ENCODE measurements around the gene FAM3B. TPM values are rescaled to one million over a fixed set of nuclear protein-coding genes. Genes with fewer than 3 reads are reported as not detected.
A peak's percentile ranks its signal among the peaks of the same experiment; 100 is the strongest.

The FAM3B gene
- total RNA-seq, 5 donors from 2014 or later (not counting 1 experiment from before 2014, with no cell fraction given): not detected

DNA sequence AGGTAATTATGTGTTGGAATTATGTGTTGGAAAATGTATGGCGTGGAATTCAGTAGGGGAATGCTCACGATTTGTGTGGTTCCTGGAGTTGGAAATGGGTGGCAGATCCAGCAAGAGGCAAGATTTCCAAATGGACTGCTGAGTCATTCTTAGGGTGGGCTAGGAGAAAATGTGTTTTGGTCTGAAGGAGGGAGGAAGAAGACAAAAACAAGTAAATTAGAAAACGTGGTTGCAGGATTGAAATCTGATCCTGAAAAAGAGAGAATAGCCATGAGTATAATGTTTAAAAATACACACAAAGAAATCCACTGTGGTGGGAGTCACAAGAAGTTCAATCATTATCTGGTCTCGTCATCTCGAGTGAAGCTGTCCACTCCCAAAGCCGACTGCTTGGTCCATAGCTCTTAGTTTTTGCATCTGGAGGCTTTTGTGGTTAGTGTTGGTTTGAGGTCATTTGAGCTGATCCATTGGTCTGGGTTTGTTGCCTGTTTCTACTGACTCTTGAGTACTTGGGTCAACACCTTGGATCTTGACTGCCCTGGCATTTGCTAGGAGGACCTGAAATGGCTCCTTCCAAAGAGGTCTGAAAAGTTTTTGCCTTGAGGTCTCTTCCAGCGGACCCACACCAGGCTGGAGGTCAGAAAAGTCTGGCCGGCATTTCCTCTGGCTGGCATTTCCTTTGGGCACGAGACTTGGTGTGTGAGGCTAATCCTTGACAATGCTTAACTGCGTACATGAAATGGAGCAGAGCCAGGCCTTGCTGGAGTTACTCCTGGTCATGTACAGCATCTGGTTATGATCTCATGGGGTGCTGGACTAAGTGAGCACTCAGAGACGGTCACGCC, 54.5 kb downstream of the FAM3B start:
- Histone ChIP-seq H3K27me3 (replicated peaks in 1 of 2; ENCODE audit: control insufficient read depth in 2 of 2, extremely low read depth in 1 of 2, insufficient read depth in 2 of 2, low read length in 1 of 2) (no peaks in the 10 kb centered on the region), H3K9me3 (no peaks in the 10 kb centered on the region), H3K4me3 (ENCODE audit: control insufficient read depth in 1 of 2, extremely low read depth in 1 of 2, low read length in 1 of 2) (no peak overlapping the region), H3K27ac (ENCODE audit: low read length) (no peak overlapping the region), H3K4me1 (ENCODE audit: control insufficient read depth in 1 of 2, extremely low read depth in 1 of 2, insufficient read depth in 2 of 2, low read length in 2 of 2) (peaks cover 8 to 56% of the 10 kb centered on the region in 2 experiments), H3K36me3 (ENCODE audit: control insufficient read depth in 2 of 2, extremely low read depth in 1 of 2, insufficient read depth in 1 of 2, low read length in 1 of 2) (peaks cover 2 to 23% of the 10 kb centered on the region in 2 donors)
- Mint-ChIP-seq H3K9me3 (peaks cover 0 to 4% (median 0%) of the 10 kb centered on the region in 3 donors), H3K27me3 (no peaks in the 10 kb centered on the region), H3K36me3 (peaks cover 40% of the 10 kb centered on the region), H3K4me1 (peaks cover 75 to 85% (median 82%) of the 10 kb centered on the region in 3 donors), H3K4me3 (peak overlapping the region; percentile 82 to 94 (median 82)), H3K27ac (peak overlapping the region; percentile 94 to 96)
- DNase-seq (no peak), ATAC-seq (replicated peaks in 1 of 4) (no peak)
- WGBS (ENCODE audit: insufficient coverage): 88% methylated on average over 10 of the region's 12 CpGs
- CTCF ChIA-PET: interaction anchor here in 1 of 2 donors (0.6 to 1.4 kb wide), 3 partner anchors 8 to 52 kb away, joined by 3 to 5 read pairs (median 3); no protein-coding TSS in a partner anchor
- POLR2A ChIA-PET: interaction anchor here in 1 of 2 donors (0.6 kb wide), 1 partner anchor 397 kb away, joined by 3 read pairs; no protein-coding TSS in a partner anchor

DNA sequence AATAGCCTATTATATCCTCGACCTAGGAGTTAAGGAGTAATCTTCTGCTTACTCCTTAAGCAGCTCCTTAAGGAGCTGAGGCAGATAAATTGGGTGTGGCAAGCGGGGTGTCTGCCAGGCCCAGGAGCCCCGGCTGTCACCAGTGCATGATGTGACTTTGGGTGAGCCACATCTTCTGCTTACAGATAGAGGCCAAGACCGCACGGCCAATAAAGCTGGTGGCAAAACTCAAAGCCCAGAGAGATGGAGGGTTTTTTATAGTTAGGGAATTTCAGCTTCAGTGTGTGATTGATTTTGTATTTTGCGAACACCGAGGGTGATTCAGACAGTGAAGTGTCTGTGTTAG, 55.1 kb downstream of the FAM3B start:
- no peak overlapping the region for H3K27ac ChIP-seq (ENCODE audit: low read length)
- no peak for ATAC-seq (replicated peaks in 1 of 4)
- H3K4me1 Mint-ChIP-seq: peaks cover 69 to 79% (median 76%) of the 10 kb centered on the region in 3 donors
- peaks cover 8 to 56% of the 10 kb centered on the region in 2 experiments for H3K4me1 ChIP-seq (ENCODE audit: control insufficient read depth in 1 of 2, extremely low read depth in 1 of 2, insufficient read depth in 2 of 2, low read length in 2 of 2)
- H3K27ac Mint-ChIP-seq: peak overlapping the region in 1 of 2 donors; percentile 24
- 96% methylated on average over 5 of the region's 7 CpGs for WGBS (ENCODE audit: insufficient coverage)
- H3K27me3 Mint-ChIP-seq: no peaks in the 10 kb centered on the region
- no peaks in the 10 kb centered on the region for H3K27me3 ChIP-seq (replicated peaks in 1 of 2; ENCODE audit: control insufficient read depth in 2 of 2, extremely low read depth in 1 of 2, insufficient read depth in 2 of 2, low read length in 1 of 2)
- H3K9me3 ChIP-seq: no peaks in the 10 kb centered on the region
- peaks cover 2 to 28% of the 10 kb centered on the region in 2 donors for H3K36me3 ChIP-seq (ENCODE audit: control insufficient read depth in 2 of 2, extremely low read depth in 1 of 2, insufficient read depth in 1 of 2, low read length in 1 of 2)
- H3K9me3 Mint-ChIP-seq: peaks cover 0 to 4% (median 0%) of the 10 kb centered on the region in 3 donors
- H3K36me3 Mint-ChIP-seq: peaks cover 41% of the 10 kb centered on the region
- H3K4me3 ChIP-seq (ENCODE audit: control insufficient read depth in 1 of 2, extremely low read depth in 1 of 2, low read length in 1 of 2): no peak overlapping the region
- CTCF ChIA-PET: interaction anchor here in 1 of 2 donors (1.0 kb wide), 1 partner anchor 9 kb away, joined by 3 read pairs; no protein-coding TSS in a partner anchor
- POLR2A ChIA-PET: interaction anchor here in 1 of 2 donors (1.3 kb wide), 1 partner anchor 54 kb away, joined by 4 read pairs; the partner anchor contains the start of gene MX1
- DNase-seq: no peak
- peak overlapping the region in 2 of 3 donors; percentile 82 to 94 for H3K4me3 Mint-ChIP-seq

DNA sequence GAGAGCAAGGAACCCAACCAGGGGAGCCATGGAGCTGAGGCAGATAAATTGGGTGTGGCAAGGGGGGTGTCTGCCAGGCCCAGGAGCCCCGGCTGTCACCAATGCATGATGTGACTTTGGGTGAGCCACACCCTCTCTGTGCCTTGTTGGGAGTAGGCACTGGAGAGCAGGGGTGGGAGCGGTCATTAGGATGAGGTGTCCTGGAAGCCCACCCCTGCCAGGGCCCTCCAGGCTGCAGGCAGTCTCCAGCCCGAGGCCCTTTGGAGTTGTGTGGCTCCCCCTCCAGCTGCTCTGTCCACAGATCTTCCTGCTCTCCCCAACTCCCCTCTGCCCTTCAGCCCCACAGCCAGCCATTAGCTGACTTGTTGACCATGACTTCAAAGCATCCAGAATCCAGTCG, 56.7 kb downstream of the FAM3B start:
- no peaks in the 10 kb centered on the region for H3K9me3 ChIP-seq
- WGBS (ENCODE audit: insufficient coverage): 90% methylated on average over 2 of the region's 4 CpGs
- Mint-ChIP-seq H3K9me3 (peaks cover 0 to 4% (median 0%) of the 10 kb centered on the region in 3 donors), H3K27ac (no peak overlapping the region), H3K4me1 (peaks cover 63 to 64% (median 63%) of the 10 kb centered on the region in 3 donors), H3K27me3 (no peaks in the 10 kb centered on the region), H3K36me3 (peaks cover 46% of the 10 kb centered on the region), H3K4me3 (no peak overlapping the region)
- no peak for DNase-seq
- H3K4me1 ChIP-seq (ENCODE audit: control insufficient read depth in 1 of 2, extremely low read depth in 1 of 2, insufficient read depth in 2 of 2, low read length in 2 of 2): peaks cover 8 to 56% of the 10 kb centered on the region in 2 experiments
- no peaks in the 10 kb centered on the region for H3K27me3 ChIP-seq (replicated peaks in 1 of 2; ENCODE audit: control insufficient read depth in 2 of 2, extremely low read depth in 1 of 2, insufficient read depth in 2 of 2, low read length in 1 of 2)
- ChIA-PET POLR2A (interaction anchor here (0.6 to 1.3 kb wide), 3 partner anchors 27 to 64 kb away, joined by 4 to 8 read pairs (median 6); partner anchors contain the start of gene MX1 (in 1 of the 2)), CTCF (no interaction called here)
- no peak overlapping the region for H3K27ac ChIP-seq (ENCODE audit: low read length)
- no peak overlapping the region for H3K4me3 ChIP-seq (ENCODE audit: control insufficient read depth in 1 of 2, extremely low read depth in 1 of 2, low read length in 1 of 2)
- ATAC-seq (replicated peaks in 1 of 4): no peak
- peaks cover 7 to 31% of the 10 kb centered on the region in 2 donors for H3K36me3 ChIP-seq (ENCODE audit: control insufficient read depth in 2 of 2, extremely low read depth in 1 of 2, insufficient read depth in 1 of 2, low read length in 1 of 2)

DNA sequence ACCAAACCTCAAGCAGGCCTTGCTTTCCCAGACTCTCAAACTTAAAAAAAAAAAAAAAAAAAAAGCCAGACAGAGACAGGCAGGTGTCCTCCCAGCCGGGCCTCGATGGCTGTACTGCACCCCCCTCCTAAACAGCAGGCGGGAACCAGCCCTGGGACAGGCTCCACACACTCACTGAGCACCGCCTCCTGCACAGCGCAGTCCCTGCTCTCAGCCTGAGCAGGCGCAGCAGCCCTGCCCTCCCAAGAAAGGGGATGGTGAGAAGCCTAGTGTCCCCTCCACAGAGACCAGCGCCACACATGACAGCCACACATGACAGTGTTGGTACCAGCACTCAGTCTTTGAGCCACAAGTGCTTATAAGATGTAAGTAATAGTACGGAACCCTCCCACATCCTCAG, 57.2 kb downstream of the FAM3B start:
- DNase-seq (peak in 1 of 35 experiments; percentile 11), ATAC-seq (replicated peaks in 1 of 4) (no peak)
- Histone ChIP-seq H3K4me3 (ENCODE audit: control insufficient read depth in 1 of 2, extremely low read depth in 1 of 2, low read length in 1 of 2) (no peak overlapping the region), H3K9me3 (no peaks in the 10 kb centered on the region), H3K36me3 (ENCODE audit: control insufficient read depth in 2 of 2, extremely low read depth in 1 of 2, insufficient read depth in 1 of 2, low read length in 1 of 2) (peaks cover 7 to 35% of the 10 kb centered on the region in 2 donors), H3K27me3 (replicated peaks in 1 of 2; ENCODE audit: control insufficient read depth in 2 of 2, extremely low read depth in 1 of 2, insufficient read depth in 2 of 2, low read length in 1 of 2) (no peaks in the 10 kb centered on the region), H3K27ac (ENCODE audit: low read length) (no peak overlapping the region), H3K4me1 (ENCODE audit: control insufficient read depth in 1 of 2, extremely low read depth in 1 of 2, insufficient read depth in 2 of 2, low read length in 2 of 2) (peaks cover 8 to 53% of the 10 kb centered on the region in 2 experiments)
- WGBS (ENCODE audit: insufficient coverage): 100% methylated on average over 1 of the region's 8 CpGs
- Mint-ChIP-seq H3K4me1 (peaks cover 58 to 59% (median 58%) of the 10 kb centered on the region in 3 donors), H3K27ac (no peak overlapping the region), H3K9me3 (peaks cover 0 to 4% (median 0%) of the 10 kb centered on the region in 3 donors), H3K36me3 (peaks cover 46% of the 10 kb centered on the region), H3K4me3 (no peak overlapping the region), H3K27me3 (no peaks in the 10 kb centered on the region)
- ChIA-PET CTCF (no interaction called here), POLR2A (interaction anchor here in 1 of 2 donors (0.6 to 0.7 kb wide), 2 partner anchors 28 to 64 kb away, joined by 6 to 8 read pairs; no protein-coding TSS in a partner anchor)

DNA sequence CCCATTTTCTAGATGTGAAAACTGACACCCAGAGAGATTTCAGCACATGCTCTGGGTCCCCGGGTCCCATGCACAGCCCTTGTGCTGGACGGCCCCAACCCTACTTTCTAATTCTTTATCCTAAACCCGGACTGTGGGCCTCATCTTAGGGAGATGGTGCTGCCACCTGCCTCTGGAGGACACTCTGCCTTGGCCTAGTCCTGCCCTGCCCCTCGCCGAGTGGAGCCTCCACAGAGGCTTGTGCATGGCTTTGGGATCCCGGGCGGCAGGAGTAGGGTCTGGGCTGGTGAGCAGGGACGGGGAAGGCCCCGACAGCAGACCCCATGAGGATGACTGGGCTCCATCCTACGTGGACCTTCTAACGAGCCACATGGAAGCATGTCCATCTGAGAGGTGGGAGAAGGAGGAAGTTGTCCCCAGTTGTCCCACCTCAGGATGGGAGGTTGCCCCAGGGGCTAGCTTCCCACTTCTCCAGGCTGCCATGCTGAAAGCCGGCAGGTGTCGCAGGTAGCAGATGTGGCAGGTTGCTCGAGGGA, 57.6 kb downstream of the FAM3B start:
- Histone ChIP-seq H3K27ac (ENCODE audit: low read length) (no peak overlapping the region), H3K9me3 (no peaks in the 10 kb centered on the region), H3K4me1 (ENCODE audit: control insufficient read depth in 1 of 2, extremely low read depth in 1 of 2, insufficient read depth in 2 of 2, low read length in 2 of 2) (peaks cover 3 to 48% of the 10 kb centered on the region in 2 experiments), H3K27me3 (replicated peaks in 1 of 2; ENCODE audit: control insufficient read depth in 2 of 2, extremely low read depth in 1 of 2, insufficient read depth in 2 of 2, low read length in 1 of 2) (no peaks in the 10 kb centered on the region), H3K36me3 (ENCODE audit: control insufficient read depth in 2 of 2, extremely low read depth in 1 of 2, insufficient read depth in 1 of 2, low read length in 1 of 2) (peaks cover 10 to 40% of the 10 kb centered on the region in 2 donors), H3K4me3 (ENCODE audit: control insufficient read depth in 1 of 2, extremely low read depth in 1 of 2, low read length in 1 of 2) (no peak overlapping the region)
- Mint-ChIP-seq H3K4me1 (peaks cover 53 to 55% (median 53%) of the 10 kb centered on the region in 3 donors), H3K27me3 (no peaks in the 10 kb centered on the region), H3K4me3 (no peak overlapping the region), H3K36me3 (peaks cover 49% of the 10 kb centered on the region), H3K27ac (no peak overlapping the region), H3K9me3 (peaks cover 0 to 4% (median 0%) of the 10 kb centered on the region in 3 donors)
- 91% methylated on average over 10 of the region's 14 CpGs for WGBS (ENCODE audit: insufficient coverage)
- ChIA-PET POLR2A (no interaction called here), CTCF (no interaction called here)
- ATAC-seq (replicated peaks in 1 of 4) (no peak), DNase-seq (no peak)

DNA sequence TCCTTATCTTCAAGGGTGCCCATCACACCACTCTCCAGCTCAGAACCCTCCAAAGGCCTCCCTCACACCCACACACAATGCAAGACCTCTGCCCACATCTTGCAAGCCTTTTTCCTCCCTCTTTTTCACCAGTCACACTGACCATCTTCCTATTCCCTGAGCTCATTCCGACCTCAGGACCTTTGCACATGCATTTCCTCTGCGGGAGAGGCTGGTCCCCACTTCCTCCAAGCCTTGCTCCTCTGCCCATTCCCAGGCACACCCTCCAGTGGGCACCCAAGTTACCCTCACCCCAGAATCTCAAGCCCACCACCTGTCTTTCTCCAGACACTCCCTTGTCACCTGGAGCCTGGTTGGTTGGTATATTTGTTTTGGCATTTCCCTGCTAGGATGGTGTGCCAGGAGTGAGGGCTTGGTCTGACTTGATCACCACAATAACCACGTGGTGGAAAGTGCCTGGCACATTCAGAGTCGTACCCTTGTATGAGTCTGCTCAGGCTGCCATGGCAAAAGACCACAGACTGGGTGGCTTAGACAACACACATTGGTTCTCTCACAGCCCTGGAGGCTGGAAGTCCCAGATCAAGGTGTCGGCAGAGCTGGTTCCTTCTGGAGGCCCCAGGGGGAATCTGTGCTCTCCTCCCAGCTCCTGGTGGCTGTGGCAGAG, 58.4 kb downstream of the FAM3B start:
- H3K4me1 ChIP-seq (ENCODE audit: control insufficient read depth in 1 of 2, extremely low read depth in 1 of 2, insufficient read depth in 2 of 2, low read length in 2 of 2): peaks cover 0 to 41% of the 10 kb centered on the region in 2 experiments
- DNase-seq (no peak), ATAC-seq (replicated peaks in 1 of 4) (no peak)
- H3K4me3 Mint-ChIP-seq: no peak overlapping the region
- ChIA-PET CTCF (no interaction called here), POLR2A (no interaction called here)
- peaks cover 0 to 4% (median 0%) of the 10 kb centered on the region in 3 donors for H3K9me3 Mint-ChIP-seq
- no peaks in the 10 kb centered on the region for H3K27me3 ChIP-seq (replicated peaks in 1 of 2; ENCODE audit: control insufficient read depth in 2 of 2, extremely low read depth in 1 of 2, insufficient read depth in 2 of 2, low read length in 1 of 2)
- 48% methylated on average over 4 of the region's 5 CpGs for WGBS (ENCODE audit: insufficient coverage)
- H3K27ac ChIP-seq (ENCODE audit: low read length): no peak overlapping the region
- peaks cover 49 to 50% (median 49%) of the 10 kb centered on the region in 3 donors for H3K4me1 Mint-ChIP-seq
- H3K27ac Mint-ChIP-seq: peak overlapping the region; percentile 45 to 65
- no peaks in the 10 kb centered on the region for H3K9me3 ChIP-seq
- peaks cover 48% of the 10 kb centered on the region for H3K36me3 Mint-ChIP-seq
- no peak overlapping the region for H3K4me3 ChIP-seq (ENCODE audit: control insufficient read depth in 1 of 2, extremely low read depth in 1 of 2, low read length in 1 of 2)
- no peaks in the 10 kb centered on the region for H3K27me3 Mint-ChIP-seq
- H3K36me3 ChIP-seq (ENCODE audit: control insufficient read depth in 2 of 2, extremely low read depth in 1 of 2, insufficient read depth in 1 of 2, low read length in 1 of 2): peaks cover 10 to 48% of the 10 kb centered on the region in 2 donors
